GM19438 (cell line): ENCODE data around the gene TMEM14B.
"Not testable (repeated sequence)": the region's sequence is repeated elsewhere in the genome, so short reads cannot be mapped to it uniquely, and the experiment has no call there.

Experiments
- ATAC-seq: cut with Tn5 transposase; IDR thresholded peaks from one replicate; pipeline ENCODE4 v1.9.1; 2021; ENCODE audit warnings: low read depth; ENCODE audit not compliant: unreplicated experiment

Gene TMEM14B

GRCh38 chr6:10747251-10747972 lies at the start of gene TMEM14B:
Gene TMEM14B, plus strand, starts transcription at chr6:10747805. Its CDS starts 1,441 bp downstream, at chr6:10749246.
- ATAC-seq, result peak; percentile 93

DNA sequence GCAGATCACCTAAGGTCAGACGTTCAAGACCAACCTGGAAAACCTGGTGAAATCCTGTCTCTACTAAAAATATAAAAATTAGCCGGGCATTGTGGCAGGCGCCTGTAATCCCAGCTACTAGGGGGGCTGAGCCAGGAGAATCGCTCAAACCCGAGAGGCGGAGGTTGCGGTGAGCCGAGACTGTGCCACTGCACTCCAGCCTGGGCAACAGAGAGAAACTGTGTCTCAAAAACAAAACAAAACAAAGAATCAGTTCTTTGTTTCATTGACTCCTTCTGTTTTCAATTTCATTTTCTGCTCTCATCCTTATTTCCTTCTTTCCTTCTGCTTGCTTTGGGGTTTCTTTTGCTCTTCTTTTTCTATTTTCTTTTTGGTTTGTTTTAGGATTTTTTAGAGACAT lies 33.6 kb upstream of the TMEM14B start:
- no peak for ATAC-seq

DNA sequence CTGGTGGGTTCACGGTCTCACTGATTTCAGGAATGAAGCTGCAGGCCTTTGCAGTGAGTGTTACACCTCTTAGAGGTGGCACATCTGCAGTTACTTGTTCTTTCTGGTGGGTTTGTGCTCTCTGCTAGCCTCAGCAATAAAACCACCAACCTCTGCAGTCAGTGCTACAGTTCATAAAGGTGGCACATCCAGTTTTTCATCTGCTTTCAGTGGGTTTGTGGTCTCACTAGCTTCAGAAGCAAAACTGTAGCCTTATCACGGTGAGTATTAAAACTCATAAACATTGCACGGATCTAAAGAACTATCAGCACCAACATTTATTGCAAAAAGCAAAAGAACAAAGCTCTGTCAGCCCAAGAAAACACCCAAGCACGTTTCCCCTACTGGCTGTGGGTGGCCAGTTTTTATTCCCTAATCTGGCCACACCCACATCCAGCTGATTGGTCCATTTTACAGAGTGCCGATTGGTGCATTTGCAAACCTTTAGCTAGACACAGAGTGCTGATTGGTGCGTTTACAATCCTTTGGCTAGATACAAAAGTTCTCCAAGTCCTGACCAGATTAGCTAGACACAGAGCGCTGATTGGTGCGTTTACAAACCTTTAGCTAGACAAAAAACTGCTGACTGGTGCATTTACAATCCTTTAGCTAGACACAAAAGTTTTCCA lies 28.2 kb upstream of the TMEM14B start:
- no peak for ATAC-seq

- ATAC-seq, result no peak
These were observed 27.7 kb upstream of the TMEM14B start for GRCh38 chr6:10719964-10720264.

DNA sequence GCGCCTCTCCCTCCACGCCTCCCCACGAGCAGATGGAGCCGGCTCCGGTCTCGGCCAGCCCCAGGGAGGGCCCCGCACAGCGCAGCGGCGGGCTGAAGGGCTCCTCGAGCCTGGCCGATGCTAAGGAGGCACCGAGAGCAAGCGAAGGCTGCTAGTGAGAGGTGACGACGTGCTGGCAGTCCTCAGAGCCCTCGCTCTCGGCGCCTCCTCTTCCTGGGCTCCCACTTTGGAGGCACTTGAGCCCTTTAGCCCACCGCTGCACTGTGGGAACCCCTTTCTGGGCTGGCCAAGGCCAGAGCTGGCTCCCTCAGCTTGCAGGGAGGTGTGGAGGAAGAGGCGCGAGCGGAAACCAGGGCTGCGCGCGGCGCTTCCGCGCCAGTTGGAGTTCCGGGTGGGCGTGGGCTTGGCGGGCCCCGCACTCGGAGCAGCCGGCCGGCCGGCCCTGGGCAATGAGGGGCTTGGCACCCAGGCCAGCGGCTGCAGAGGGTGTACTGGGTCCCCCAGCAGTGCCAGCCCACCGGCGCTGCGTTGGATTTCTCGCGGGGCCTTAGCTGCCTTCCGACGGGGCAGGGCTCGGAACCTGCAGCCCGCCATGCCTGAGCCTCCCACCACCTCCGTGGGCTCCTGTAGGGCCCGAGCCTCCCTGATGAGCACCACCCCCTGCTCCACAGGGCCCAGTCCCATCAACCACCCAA lies 27.2 kb upstream of the TMEM14B start:
- no peak for ATAC-seq

GRCh38 chr6:10720960-10721849 lies 26.4 kb upstream of the TMEM14B start:
- not testable (repeated sequence) for ATAC-seq

DNA sequence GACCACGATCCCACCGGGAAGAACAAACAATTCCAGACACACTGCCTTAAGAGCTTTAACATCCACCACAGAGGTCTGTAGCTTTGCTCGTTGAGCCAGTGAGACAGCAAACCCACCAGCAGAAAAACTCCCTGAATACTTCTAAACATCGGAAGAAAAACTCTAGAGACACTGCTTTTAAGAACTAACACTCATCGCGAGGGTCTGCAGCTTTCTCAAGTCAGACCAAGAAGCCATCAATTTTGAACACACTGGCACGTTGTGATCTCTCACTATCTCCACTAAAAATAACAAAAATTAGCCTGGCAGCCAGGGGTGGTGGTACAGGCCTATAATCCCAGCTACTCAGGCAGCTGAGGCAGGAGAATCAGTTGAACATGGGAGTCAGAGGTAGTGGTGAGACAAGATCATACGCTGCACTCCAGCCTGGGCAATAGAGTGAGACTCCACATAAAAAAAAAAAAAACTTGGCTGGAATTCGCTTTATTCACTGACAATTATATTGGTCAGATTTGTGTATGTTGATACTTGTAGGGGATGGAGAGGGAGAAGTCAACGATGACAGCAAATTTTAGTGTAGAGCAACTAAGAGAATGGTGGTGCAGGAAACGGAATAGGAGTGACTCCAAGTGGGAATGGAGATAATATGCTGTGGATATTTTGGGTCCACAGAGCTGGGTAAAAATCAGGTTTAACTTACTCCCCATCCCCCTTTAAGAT lies 25.6 kb upstream of the TMEM14B start:
- no peak for ATAC-seq

DNA sequence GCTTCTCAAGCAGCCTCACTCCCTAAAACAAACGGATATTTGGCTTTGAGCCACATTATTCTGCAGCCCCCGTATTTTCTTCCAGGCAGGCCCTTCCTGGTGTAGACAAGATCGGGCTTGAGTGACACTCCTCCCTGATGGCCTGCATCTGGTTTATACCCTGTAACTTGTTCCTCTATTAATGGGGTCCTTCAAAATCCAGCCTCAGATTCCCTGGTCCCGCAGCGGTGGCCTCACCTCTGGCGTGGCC lies 25.1 kb upstream of the TMEM14B start:
- no peak for ATAC-seq

DNA sequence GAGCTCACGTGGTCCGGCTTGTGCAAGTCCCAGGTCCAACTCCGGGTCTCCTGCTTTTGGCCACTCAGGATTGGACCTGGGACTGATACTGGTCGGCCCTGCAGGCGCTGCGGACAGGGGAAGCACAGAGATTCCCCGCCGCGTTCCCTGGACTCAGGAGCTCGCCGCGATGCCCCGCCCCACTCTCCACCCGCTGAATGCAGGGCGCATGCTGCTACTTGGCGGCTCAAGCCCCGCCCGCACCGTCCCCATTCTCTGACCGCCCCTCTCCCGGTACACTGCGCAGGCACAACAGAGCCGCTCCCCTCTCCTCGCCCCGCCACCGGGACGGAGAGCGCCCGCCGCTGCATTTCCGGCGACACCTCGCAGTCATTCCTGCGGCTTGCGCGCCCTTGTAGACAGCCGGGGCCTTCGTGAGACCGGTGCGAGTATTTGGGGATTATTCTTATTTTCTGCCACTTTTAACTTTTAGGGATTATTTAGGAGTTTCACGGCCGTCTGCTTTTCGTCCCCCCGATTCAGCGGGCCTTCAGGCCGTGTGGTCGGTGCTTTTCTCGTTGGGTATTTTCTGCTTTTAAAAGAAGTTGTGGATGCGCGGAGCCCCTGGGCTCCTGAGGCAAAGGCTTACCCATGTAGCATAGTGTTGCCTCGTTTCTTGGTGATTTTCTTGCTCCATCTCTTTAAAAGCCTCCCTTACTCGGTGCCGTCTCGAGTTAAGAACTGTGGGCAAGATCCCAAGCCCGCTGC lies 24.6 kb upstream of the TMEM14B start, which contains the start of gene TMEM14C:
Gene TMEM14C (plus strand): TSS at position 251 of the 747 bp plus-strand sequence. CDS start 1,544 bp downstream, outside the sequence.
- ATAC-seq, result peak; percentile 99

DNA sequence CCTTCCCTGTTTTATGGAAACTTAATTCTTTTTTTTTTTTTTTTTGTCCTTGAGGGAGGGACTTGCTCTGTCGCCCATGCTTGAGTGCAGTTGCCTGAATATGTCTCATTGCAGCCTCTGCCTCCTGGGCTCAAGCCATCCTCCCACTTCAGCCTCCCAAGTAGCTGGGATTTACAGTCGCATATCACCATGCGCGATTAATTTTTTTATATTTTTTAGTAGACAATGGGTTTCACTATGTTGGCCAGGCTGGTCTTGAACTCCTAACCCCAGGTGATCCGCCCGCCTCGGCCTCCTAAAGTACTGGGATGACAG lies 24.1 kb upstream of the TMEM14B start:
- ATAC-seq, result no peak

DNA sequence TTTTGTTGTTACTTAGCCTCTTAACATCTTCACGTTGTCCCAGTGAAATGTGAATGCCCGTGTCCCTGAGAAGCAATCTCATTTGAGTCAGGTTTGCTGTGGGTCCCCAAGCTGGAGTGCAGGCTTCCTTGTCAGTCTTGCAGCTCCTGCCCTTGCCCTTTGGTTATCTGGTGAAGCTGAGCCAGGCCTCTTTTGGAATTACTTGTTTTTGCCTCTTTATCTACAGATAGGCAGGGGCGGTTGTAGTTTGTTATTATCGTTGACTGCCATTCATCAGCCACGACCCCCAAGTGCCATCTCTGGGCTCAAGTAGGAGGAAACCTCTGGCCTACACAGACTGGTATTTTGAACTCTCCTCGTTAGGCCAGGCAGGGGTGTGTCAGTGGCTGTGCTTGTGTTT lies 22.6 kb upstream of the TMEM14B start:
- no peak for ATAC-seq

DNA sequence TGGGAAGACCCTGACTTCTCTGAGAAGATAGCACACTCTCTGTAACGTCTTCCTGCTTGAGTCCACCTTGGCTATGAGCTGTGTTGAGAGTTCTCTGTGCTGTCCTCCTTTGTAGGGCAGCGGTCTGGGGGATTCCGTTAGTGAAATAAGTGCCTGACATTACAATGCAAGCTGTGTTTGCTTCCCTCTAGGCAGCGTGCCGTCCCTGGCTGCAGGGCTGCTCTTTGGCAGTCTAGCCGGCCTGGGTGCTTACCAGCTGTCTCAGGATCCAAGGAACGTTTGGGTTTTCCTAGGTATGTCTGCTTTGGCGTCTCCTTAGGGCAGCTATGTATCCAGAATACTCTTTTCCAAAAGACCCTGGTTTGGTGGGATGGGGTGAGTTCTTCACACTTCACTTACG lies 21.9 kb upstream of the TMEM14B start:
- no peak for ATAC-seq

GRCh38 chr6:10730254-10730653 lies 17.4 kb upstream of the TMEM14B start:
- no peak for ATAC-seq

DNA sequence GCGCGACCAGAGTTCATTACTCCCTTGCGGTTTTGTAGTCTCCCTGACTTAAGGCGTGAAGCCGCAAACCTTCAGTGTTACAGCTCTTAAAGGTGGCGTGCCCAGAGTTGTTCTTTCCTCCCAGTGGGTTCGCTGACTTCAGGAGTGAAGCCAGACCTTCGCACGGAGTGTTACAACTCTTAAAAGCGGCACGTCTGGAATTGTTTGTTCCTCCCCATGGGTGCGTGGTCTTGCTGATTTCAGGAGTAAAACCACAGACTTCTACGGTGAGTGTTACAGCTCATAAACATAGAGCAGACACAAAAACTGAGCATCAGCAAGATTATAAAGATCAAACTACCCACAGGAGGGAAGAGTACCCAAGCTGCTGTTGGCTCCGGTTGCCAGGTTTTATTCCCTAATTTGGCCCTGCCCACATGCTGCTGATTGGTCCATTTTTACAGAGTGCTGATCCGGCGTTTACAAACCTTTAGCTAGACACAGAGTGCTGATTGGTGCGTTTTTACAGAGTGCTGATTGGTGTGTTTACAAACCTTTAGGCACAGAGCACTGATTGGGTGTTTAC lies 14.4 kb upstream of the TMEM14B start:
- no peak for ATAC-seq

DNA sequence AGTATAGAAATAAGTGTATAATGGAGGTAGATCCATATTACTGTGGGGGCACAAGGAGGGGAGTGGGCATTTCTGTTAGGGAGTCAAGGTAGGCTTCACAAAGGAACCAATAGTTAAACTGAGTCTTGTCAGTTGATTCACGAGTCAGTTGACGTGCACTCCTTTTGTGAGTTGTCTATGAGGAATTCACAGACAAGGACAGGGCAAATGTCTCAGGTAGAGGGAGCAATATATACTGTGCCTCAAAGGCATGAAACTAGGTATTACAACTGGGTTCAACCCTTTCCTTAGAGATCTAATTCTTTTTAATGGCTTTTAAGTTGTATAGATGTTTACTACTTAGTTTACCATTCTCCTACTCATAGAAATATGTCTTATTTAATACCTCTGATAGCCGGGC lies 13.7 kb upstream of the TMEM14B start:
- ATAC-seq, result no peak

DNA sequence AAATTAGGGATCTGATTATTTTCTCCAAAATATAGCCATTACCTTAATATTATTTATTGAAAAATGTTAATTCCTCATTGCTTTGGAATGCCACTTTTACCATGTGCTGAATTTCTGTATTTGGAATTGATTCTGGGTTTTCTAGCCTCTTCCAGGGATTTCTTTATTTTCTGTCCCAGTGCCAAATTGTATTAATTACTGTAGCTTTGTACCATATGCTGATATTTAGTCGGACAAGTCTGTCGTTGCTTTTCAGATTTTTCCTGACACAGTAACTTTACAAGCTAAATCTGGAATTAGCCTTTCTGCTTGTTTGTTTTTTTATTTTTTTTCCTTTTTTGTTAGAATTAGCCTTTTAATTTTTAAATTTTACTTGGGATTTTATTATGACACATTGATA lies 10.9 kb upstream of the TMEM14B start:
- ATAC-seq, result no peak

DNA sequence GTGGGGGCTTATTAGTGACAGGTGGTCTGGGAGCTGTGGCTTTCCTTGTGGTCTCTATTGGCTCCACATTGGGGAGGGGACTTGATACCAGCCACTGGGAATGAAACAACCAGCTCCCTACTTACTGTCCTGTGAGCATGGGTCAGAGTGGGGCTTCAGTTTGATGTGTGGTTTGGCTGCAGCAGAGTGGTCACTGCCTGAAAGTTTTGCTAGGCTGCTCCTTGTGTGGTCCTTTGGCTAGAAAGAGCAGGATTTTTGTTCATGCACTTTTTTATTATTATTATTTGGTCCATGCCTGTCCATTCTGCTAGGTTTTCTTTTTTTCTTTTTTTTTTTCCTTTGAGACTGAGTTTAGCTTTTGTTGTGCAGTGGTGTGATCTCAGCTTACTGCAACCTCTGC lies 7.5 kb upstream of the TMEM14B start:
- ATAC-seq, result no peak

DNA sequence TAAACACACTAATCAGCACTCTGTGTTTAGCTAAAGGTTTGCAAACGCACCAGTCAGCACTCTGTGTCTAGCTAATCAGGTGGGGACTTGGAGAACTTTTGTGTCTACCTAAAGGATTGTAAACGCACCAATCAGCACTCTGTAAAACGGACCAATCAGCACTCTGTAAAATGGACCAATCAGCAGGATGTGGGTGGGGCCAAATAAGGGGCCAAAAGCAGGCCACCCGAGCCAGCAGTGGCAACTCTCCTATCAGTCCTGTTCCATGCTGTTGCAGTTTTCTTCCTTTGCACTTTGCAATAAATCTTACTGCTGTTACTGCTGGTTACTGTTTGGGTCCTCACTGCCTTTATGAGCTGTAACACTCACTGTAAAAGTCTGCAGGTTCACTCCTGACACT lies 6.0 kb upstream of the TMEM14B start:
- not testable (repeated sequence) for ATAC-seq

GRCh38 chr6:10742251-10742650 lies 5.4 kb upstream of the TMEM14B start:
- no peak for ATAC-seq

DNA sequence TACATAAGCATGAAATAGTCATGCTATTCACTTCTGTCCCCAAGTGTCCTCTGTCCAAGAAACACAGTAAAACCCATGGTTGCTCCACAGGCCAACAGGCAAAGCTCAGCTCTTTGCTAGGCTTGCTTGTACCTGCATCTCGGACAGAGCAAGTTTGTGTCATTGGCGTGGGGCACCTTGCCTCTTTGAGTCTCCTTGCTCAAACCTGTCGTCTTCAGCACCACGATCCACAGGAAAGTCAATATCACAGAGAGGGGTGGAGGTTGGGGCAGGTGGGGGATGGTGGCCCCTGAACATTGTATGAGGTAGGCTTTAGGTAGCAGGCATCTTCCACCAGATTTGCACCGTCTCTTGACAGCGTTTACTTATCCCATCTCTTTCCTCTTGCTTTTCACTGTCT lies 4.1 kb upstream of the TMEM14B start:
- ATAC-seq, result no peak
